Measurements from ENCODE around the gene SLC12A3. TPM values are rescaled to one million over a fixed set of nuclear protein-coding genes. Genes with fewer than 3 reads are reported as not detected.

The SLC12A3 gene
- total RNA-seq, 1 experiment from 2014 or later, result not detected

DNA sequence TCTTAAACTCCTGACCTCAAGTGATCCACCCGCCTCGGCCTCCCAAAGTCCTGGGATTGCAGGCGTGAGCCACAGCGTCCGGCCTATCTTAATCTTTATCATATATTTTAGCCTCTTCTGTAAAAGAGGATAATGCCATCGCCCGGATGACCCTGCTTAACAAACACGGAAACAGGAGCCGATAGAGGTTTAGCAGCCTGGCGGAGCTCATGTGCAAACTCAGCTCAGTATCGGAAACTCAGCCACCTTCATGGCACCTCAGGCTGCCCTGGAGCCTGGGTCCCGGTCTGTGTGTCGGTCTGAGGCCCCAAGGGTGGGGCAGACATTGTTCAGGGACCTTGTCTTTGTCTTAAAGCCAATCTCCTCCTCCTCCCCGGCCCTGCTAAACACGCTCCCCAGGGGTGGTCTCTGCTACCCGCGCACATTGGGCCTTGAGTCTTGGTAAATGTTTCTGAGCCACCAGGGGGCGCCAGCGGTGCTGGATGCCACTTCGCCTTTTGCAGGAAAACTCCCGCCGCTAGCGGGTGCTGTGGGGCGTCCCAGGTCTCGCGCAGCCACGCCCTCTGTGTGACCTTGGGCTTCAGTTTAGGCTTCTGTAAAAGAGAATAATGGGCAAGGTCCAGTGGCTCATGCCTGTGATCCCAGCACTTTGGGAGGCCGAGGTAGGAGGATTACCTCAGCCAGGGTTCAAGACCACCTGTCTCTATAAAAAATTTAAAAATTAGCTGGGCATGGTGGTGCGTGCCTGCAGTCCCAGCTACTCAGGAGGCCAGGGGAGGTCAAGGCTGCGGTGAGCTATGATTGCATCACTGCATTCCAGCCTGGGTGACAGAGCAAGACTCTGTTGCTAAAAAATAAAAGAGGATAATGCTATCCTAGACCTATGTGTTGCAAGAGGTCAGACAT, 99.5 kb downstream of the SLC12A3 start:
- Mint-ChIP-seq H3K27ac (no peak overlapping the region), H3K9me3 (peaks cover 4% of the 10 kb centered on the region; the same call in 1 of the 2 replicates), H3K4me3 (peak overlapping the region; percentile 18; the same call in 1 of the 2 replicates), H3K27me3 (ENCODE audit: low read depth) (no peaks in the 10 kb centered on the region), H3K4me1 (peaks cover 7% of the 10 kb centered on the region), H3K36me3 (no peaks in the 10 kb centered on the region)
- ATAC-seq (peak; percentile 91), DNase-seq (ENCODE audit: low spot score) (peak; percentile 98)
- CTCF ChIA-PET, result interaction anchor here (0.5 to 3.7 kb wide), 48 partner anchors 9 to 464 kb away, joined by 3 to 71 read pairs (median 4); partner anchors contain the start of genes ARL2BP, CPNE2, HERPUD1 and NLRC5
- POLR2A ChIA-PET, result no interaction called here
- TF ChIP-seq, protein P1, sequence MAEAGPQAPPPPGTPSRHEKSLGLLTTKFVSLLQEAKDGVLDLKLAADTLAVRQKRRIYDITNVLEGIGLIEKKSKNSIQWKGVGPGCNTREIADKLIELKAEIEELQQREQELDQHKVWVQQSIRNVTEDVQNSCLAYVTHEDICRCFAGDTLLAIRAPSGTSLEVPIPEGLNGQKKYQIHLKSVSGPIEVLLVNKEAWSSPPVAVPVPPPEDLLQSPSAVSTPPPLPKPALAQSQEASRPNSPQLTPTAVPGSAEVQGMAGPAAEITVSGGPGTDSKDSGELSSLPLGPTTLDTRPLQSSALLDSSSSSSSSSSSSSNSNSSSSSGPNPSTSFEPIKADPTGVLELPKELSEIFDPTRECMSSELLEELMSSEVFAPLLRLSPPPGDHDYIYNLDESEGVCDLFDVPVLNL (CRISPR knock-in tag; IDR thresholded peaks at IDR 0.05; ENCODE audit: borderline replicate concordance, low read depth), result no peak
- TF ChIP-seq KAT7 (CRISPR knock-in tag; IDR thresholded peaks at IDR 0.05; ENCODE audit: borderline replicate concordance), result no peak
- TF ChIP-seq ETV6 (CRISPR knock-in tag; IDR thresholded peaks at IDR 0.05), result 0 out of 2 replicates have a peak, but pooled peaks have one; percentile 38
- TF ChIP-seq, protein P2, sequence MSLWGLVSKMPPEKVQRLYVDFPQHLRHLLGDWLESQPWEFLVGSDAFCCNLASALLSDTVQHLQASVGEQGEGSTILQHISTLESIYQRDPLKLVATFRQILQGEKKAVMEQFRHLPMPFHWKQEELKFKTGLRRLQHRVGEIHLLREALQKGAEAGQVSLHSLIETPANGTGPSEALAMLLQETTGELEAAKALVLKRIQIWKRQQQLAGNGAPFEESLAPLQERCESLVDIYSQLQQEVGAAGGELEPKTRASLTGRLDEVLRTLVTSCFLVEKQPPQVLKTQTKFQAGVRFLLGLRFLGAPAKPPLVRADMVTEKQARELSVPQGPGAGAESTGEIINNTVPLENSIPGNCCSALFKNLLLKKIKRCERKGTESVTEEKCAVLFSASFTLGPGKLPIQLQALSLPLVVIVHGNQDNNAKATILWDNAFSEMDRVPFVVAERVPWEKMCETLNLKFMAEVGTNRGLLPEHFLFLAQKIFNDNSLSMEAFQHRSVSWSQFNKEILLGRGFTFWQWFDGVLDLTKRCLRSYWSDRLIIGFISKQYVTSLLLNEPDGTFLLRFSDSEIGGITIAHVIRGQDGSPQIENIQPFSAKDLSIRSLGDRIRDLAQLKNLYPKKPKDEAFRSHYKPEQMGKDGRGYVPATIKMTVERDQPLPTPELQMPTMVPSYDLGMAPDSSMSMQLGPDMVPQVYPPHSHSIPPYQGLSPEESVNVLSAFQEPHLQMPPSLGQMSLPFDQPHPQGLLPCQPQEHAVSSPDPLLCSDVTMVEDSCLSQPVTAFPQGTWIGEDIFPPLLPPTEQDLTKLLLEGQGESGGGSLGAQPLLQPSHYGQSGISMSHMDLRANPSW (CRISPR knock-in tag; conservative IDR thresholded peaks at IDR 0.05; ENCODE audit: low read depth), result no peak
- TF ChIP-seq NR2C2 (CRISPR knock-in tag; IDR thresholded peaks at IDR 0.05), result no peak
- 0 out of 2 replicates have a peak, but pooled peaks have one; percentile 37 for TF ChIP-seq CREM (CRISPR knock-in tag; IDR thresholded peaks at IDR 0.05)
- TF ChIP-seq, protein P3, sequence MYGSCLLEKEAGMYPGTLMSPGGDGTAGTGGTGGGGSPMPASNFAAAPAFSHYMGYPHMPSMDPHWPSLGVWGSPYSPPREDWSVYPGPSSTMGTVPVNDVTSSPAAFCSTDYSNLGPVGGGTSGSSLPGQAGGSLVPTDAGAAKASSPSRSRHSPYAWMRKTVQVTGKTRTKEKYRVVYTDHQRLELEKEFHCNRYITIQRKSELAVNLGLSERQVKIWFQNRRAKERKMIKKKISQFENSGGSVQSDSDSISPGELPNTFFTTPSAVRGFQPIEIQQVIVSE (CRISPR knock-in tag; IDR thresholded peaks at IDR 0.05; ENCODE audit: borderline replicate concordance), result no peak
- peak; percentile 98 for TF ChIP-seq ESRRA (CRISPR knock-in tag; IDR thresholded peaks at IDR 0.05; ENCODE audit: borderline replicate concordance)
- TF ChIP-seq GABPB1 (CRISPR knock-in tag; IDR thresholded peaks at IDR 0.05), result peak; percentile 94
- TF ChIP-seq, protein P4, sequence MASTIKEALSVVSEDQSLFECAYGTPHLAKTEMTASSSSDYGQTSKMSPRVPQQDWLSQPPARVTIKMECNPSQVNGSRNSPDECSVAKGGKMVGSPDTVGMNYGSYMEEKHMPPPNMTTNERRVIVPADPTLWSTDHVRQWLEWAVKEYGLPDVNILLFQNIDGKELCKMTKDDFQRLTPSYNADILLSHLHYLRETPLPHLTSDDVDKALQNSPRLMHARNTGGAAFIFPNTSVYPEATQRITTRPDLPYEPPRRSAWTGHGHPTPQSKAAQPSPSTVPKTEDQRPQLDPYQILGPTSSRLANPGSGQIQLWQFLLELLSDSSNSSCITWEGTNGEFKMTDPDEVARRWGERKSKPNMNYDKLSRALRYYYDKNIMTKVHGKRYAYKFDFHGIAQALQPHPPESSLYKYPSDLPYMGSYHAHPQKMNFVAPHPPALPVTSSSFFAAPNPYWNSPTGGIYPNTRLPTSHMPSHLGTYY (CRISPR knock-in tag; IDR thresholded peaks at IDR 0.05), result no peak
- TF ChIP-seq, protein P5, sequence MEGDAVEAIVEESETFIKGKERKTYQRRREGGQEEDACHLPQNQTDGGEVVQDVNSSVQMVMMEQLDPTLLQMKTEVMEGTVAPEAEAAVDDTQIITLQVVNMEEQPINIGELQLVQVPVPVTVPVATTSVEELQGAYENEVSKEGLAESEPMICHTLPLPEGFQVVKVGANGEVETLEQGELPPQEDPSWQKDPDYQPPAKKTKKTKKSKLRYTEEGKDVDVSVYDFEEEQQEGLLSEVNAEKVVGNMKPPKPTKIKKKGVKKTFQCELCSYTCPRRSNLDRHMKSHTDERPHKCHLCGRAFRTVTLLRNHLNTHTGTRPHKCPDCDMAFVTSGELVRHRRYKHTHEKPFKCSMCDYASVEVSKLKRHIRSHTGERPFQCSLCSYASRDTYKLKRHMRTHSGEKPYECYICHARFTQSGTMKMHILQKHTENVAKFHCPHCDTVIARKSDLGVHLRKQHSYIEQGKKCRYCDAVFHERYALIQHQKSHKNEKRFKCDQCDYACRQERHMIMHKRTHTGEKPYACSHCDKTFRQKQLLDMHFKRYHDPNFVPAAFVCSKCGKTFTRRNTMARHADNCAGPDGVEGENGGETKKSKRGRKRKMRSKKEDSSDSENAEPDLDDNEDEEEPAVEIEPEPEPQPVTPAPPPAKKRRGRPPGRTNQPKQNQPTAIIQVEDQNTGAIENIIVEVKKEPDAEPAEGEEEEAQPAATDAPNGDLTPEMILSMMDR (IDR thresholded peaks at IDR 0.05), result peak; percentile 95
- TF ChIP-seq SP1 (CRISPR knock-in tag; conservative IDR thresholded peaks at IDR 0.05), result peak; percentile 67
- peak; percentile 23; the same call in 1 of the 2 replicates for TF ChIP-seq FOXP1 (CRISPR knock-in tag; IDR thresholded peaks at IDR 0.05; ENCODE audit: borderline replicate concordance)
- TF ChIP-seq, protein P6, sequence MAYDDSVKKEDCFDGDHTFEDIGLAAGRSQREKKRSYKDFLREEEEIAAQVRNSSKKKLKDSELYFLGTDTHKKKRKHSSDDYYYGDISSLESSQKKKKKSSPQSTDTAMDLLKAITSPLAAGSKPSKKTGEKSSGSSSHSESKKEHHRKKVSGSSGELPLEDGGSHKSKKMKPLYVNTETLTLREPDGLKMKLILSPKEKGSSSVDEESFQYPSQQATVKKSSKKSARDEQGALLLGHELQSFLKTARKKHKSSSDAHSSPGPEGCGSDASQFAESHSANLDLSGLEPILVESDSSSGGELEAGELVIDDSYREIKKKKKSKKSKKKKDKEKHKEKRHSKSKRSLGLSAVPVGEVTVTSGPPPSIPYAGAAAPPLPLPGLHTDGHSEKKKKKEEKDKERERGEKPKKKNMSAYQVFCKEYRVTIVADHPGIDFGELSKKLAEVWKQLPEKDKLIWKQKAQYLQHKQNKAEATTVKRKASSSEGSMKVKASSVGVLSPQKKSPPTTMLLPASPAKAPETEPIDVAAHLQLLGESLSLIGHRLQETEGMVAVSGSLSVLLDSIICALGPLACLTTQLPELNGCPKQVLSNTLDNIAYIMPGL (CRISPR knock-in tag; IDR thresholded peaks at IDR 0.05), result peak; percentile 93
- peak; percentile 29; the same call in 1 of the 2 replicates for TF ChIP-seq TEAD1 (CRISPR knock-in tag; IDR thresholded peaks at IDR 0.05)

Small RNAs within 50 kb of the gene (microRNA-seq; reads per million reads assigned to microRNA genes)
- 28.6 reads per million, percentile 45 among the genes with 10 or more reads in this experiment for gene MIR138-2 (ENCODE audit: borderline number of aligned reads)
- not detected for gene MIR6863 (ENCODE audit: borderline number of aligned reads)

Other genes starting within 250 kb of the SLC12A3 start
- 92.7 to 114 TPM (median 103 TPM) in 3 replicates for gene MT1E, start 239.4 kb upstream of the SLC12A3 start, total RNA-seq (2021)
- 4.5 to 4.8 TPM (median 4.7 TPM) in 3 replicates for gene MT1M, start 232.5 kb upstream of the SLC12A3 start, total RNA-seq (2021)
- gene MT1A, start 226.5 kb upstream of the SLC12A3 start, total RNA-seq (2021), result 0.94 to 2.8 TPM in 2 of 3 replicates, not detected in the other
- gene MT1B, start 213.3 kb upstream of the SLC12A3 start, total RNA-seq (2021), result not detected in 3 replicates
- 50.6 to 60.2 TPM (median 58.2 TPM) in 3 replicates for gene MT1F, start 207.2 kb upstream of the SLC12A3 start, total RNA-seq (2021)
- 326 to 361 TPM (median 333 TPM) in 3 replicates for gene MT1G, start 197.1 kb upstream of the SLC12A3 start, total RNA-seq (2021)
- gene MT1H, start 195.4 kb upstream of the SLC12A3 start, total RNA-seq (2021), result 122 to 164 TPM (median 159 TPM) in 3 replicates
- gene MT1X, start 182.7 kb upstream of the SLC12A3 start, total RNA-seq (2021), result 328 to 466 TPM (median 465 TPM) in 3 replicates
- 167 to 185 TPM (median 175 TPM) in 3 replicates for gene NUP93, start 135.1 kb upstream of the SLC12A3 start, total RNA-seq (2021)
- 21.4 to 30.8 TPM (median 21.7 TPM) in 3 replicates for gene HERPUD1, start 66.9 kb downstream of the SLC12A3 start, total RNA-seq (2021)
- gene CETP, start 96.7 kb downstream of the SLC12A3 start, total RNA-seq (2021), result not detected in 3 replicates
- 2.6 to 2.8 TPM (median 2.7 TPM) in 3 replicates for gene NLRC5, start 124.3 kb downstream of the SLC12A3 start, total RNA-seq (2021)
- 14.0 to 17.9 TPM (median 16.7 TPM) in 3 replicates for gene CPNE2, start 227.4 kb downstream of the SLC12A3 start, total RNA-seq (2021)

All from WTC11 (cell line).